Fibroblast of lung (primary cell): ENCODE results near the gene TMEM151B. TPM values are rescaled to one million over a fixed set of nuclear protein-coding genes. Genes with fewer than 3 reads are reported as not detected.

Source experiments
- DNase-seq, 2 donors: peaks; one replicate each; pipeline versions ENCODE4 v3.0.0 to v3.0.0-alpha.2; 2010; ENCODE audit warnings: low read depth in 2 of 2
- H2AFZ ChIP-seq: 2 replicates; pipeline ENCODE4 v1.5.1; 2012; ENCODE audit warnings: low read length, control low read depth, inconsistent platforms
- H3K27ac ChIP-seq: 2 replicates; pipeline ENCODE4 v1.5.1; 2011; ENCODE audit warnings: low read length, control low read depth; ENCODE audit not compliant: insufficient read depth
- H3K27me3 ChIP-seq: 2 replicates; pipeline ENCODE4 v1.5.1; 2011; ENCODE audit warnings: mild to moderate bottlenecking, low read length; ENCODE audit not compliant: control insufficient read depth, insufficient read depth
- H3K36me3 ChIP-seq: 2 replicates; pipeline ENCODE4 v1.5.1; 2011; ENCODE audit warnings: low read length; ENCODE audit not compliant: control insufficient read depth, insufficient read depth
- H3K4me1 ChIP-seq: 2 replicates; pipeline ENCODE4 v1.5.1; 2011; ENCODE audit warnings: low read length; ENCODE audit not compliant: control insufficient read depth, insufficient read depth; ENCODE audit errors: extremely low read depth
- H3K4me2 ChIP-seq: 2 replicates; pipeline ENCODE4 v1.5.1; 2011; ENCODE audit warnings: low read length, control low read depth; ENCODE audit not compliant: insufficient read depth; ENCODE audit errors: extremely low read depth
- H3K4me3 ChIP-seq, 4 experiments: fragments of 200-600 bp in 1 of 4; sonication (generic) in 1 of 4; replicated peaks in 1 of 4; 2 replicates each; pipeline ENCODE4 v1.5.1; 2011 to 2016; ENCODE audit warnings: low read length in 4 of 4, low read depth in 3 of 4, mild to moderate bottlenecking in 3 of 4, control low read depth in 2 of 4, inconsistent platforms in 1 of 4, mixed read lengths in 1 of 4; ENCODE audit not compliant: insufficient read depth in 1 of 4; ENCODE audit errors: control extremely low read depth in 1 of 4
- H3K79me2 ChIP-seq: 2 replicates; pipeline ENCODE4 v1.5.1; 2012; ENCODE audit warnings: mild to moderate bottlenecking, low read length, inconsistent platforms; ENCODE audit not compliant: control insufficient read depth, insufficient read depth
- H3K9ac ChIP-seq: 2 replicates; pipeline ENCODE4 v1.5.1; 2011; ENCODE audit warnings: mild to moderate bottlenecking, low read length, control low read depth; ENCODE audit not compliant: insufficient read depth
- H3K9me3 ChIP-seq: 2 replicates; pipeline ENCODE4 v1.5.1; 2012; ENCODE audit warnings: low read depth, low read length; ENCODE audit not compliant: control insufficient read depth, insufficient read depth
- H4K20me1 ChIP-seq: 2 replicates; pipeline ENCODE4 v1.5.1; 2011; ENCODE audit warnings: low read length; ENCODE audit not compliant: control insufficient read depth, insufficient read depth; ENCODE audit errors: extremely low read depth
- CTCF ChIP-seq, 2 donors: IDR thresholded peaks in 1 of 2; conservative IDR thresholded peaks in 1 of 2; 1 replicate in 1 of 2; 2 replicates in 1 of 2; pipeline ENCODE4 v1.5.1; 2011 to 2012; ENCODE audit warnings: low read length in 2 of 2, control low read depth in 1 of 2, inconsistent platforms in 1 of 2, low read depth in 1 of 2, mild to moderate bottlenecking in 1 of 2
- EZH2 ChIP-seq: IDR thresholded peaks from 2 replicates; pipeline ENCODE4 v1.5.1; 2012; ENCODE audit warnings: low read length, control low read depth, mild to moderate bottlenecking; ENCODE audit errors: missing control alignments
- polyA plus RNA-seq, 2 donors: library from polyadenylated mRNA; depleted of rRNA in 1 of 2; stranded (reverse) in 1 of 2; unstranded in 1 of 2; fragments of >200 nt; gene quantifications; 2 replicates each; pipeline ENCODE4 v1.2.1, GENCODE V29; 2011 to 2012; ENCODE audit warnings: missing spikeins in 1 of 2
- total RNA-seq: library from RNA; depleted of rRNA; stranded (reverse); fragments of >200 nt; gene quantifications from 2 replicates; pipeline ENCODE4 v1.2.1, GENCODE V29; 2014

Gene TMEM151B
- total and polyA plus RNA-seq, 2 donors (not counting 1 experiment from before 2014, with no cell fraction given) = under 0.01 TPM; not detected in 1

GRCh38 chr6:44224029-44224964 lies 46.0 kb upstream of the TMEM151B start:
- Histone ChIP-seq H3K4me2 (peak overlapping the region; percentile 76), H3K36me3 (peaks cover under 1% of the 10 kb centered on the region), H3K27me3 (no peaks in the 10 kb centered on the region), H2AFZ (peak overlapping the region; percentile 42), H3K9me3 (no peaks in the 10 kb centered on the region), H3K79me2 (peaks cover 4% of the 10 kb centered on the region), H3K4me3 (peak overlapping the region; percentile 41 to 61 (median 58)), H3K27ac (no peak overlapping the region), H4K20me1 (no peaks in the 10 kb centered on the region), H3K4me1 (peaks cover 21% of the 10 kb centered on the region), H3K9ac (no peak overlapping the region)
- TF ChIP-seq CTCF (conservative IDR thresholded peaks at IDR 0.05 in 1 of 2, IDR thresholded peaks at IDR 0.05 in 1 of 2; ENCODE audit: low read depth in 1 of 2, low read length in 2 of 2) (no peak), EZH2 (no peak)
- peak in 1 of 2 donors; percentile 15 for DNase-seq

DNA sequence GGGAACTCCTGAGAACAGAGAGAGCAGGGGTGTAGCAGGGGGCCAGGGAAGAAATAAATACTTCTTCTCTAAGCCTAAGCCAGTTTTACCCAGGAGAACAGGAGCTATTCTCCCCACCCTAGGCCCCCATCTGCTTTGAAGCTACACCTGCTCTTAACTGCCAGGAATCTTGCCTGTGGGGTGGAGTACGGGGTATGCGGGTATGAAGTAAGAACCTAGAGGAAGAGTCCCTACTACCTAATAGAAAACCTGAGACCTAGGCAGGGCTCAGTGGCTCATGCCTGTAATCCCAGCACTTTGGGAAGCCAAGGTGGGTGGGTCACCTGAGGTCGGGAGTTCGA lies 45.3 kb upstream of the TMEM151B start:
- Histone ChIP-seq H3K27me3 (no peaks in the 10 kb centered on the region), H4K20me1 (no peaks in the 10 kb centered on the region), H3K4me1 (peaks cover 21% of the 10 kb centered on the region), H3K27ac (no peak overlapping the region), H3K36me3 (peaks cover 2% of the 10 kb centered on the region), H3K9ac (no peak overlapping the region), H3K79me2 (peaks cover 4% of the 10 kb centered on the region), H3K4me2 (no peak overlapping the region), H3K9me3 (no peaks in the 10 kb centered on the region), H2AFZ (no peak overlapping the region), H3K4me3 (no peak overlapping the region)
- no peak for DNase-seq
- TF ChIP-seq EZH2 = no peak
- no peak for TF ChIP-seq CTCF (conservative IDR thresholded peaks at IDR 0.05 in 1 of 2, IDR thresholded peaks at IDR 0.05 in 1 of 2; ENCODE audit: low read depth in 1 of 2, low read length in 2 of 2)

GRCh38 chr6:44225579-44226325 lies 44.5 kb upstream of the TMEM151B start:
- H4K20me1 ChIP-seq = no peaks in the 10 kb centered on the region

More at GRCh38 chr6:44225579-44226325, 44.5 kb upstream of the TMEM151B start:
- Histone ChIP-seq H3K9me3 (no peaks in the 10 kb centered on the region), H3K4me1 (peaks cover 21% of the 10 kb centered on the region), H2AFZ (no peak overlapping the region), H3K4me3 (no peak overlapping the region), H3K79me2 (peaks cover 4% of the 10 kb centered on the region), H3K9ac (no peak overlapping the region), H3K36me3 (peaks cover 2% of the 10 kb centered on the region), H3K4me2 (no peak overlapping the region), H3K27ac (no peak overlapping the region), H3K27me3 (no peaks in the 10 kb centered on the region)
- TF ChIP-seq EZH2 (no peak), CTCF (conservative IDR thresholded peaks at IDR 0.05 in 1 of 2, IDR thresholded peaks at IDR 0.05 in 1 of 2; ENCODE audit: low read depth in 1 of 2, low read length in 2 of 2) (no peak)
- DNase-seq = no peak
